ENCODE data around the gene MTURN. TPM values are rescaled to one million over a fixed set of nuclear protein-coding genes. Genes with fewer than 3 reads are reported as not detected.
A peak's percentile ranks its signal among the peaks of the same experiment; 100 is the strongest.

MTURN gene
- total and polyA plus RNA-seq, 4 donors: 13.5 to 79.6 (median 23.0) TPM

- H3K27me3 ChIP-seq (ENCODE audit: control insufficient read depth in 3 of 3, insufficient read depth in 3 of 3, low read length in 2 of 3): no peaks in the 10 kb centered on the region
- ATAC-seq (ENCODE audit: insufficient read depth, low FRiP score) (no peak), DNase-seq (no peak)
- no peak overlapping the region for H3K27ac ChIP-seq (ENCODE audit: low read depth in 1 of 2, low read length in 1 of 2)
- TF ChIP-seq, protein P1, sequence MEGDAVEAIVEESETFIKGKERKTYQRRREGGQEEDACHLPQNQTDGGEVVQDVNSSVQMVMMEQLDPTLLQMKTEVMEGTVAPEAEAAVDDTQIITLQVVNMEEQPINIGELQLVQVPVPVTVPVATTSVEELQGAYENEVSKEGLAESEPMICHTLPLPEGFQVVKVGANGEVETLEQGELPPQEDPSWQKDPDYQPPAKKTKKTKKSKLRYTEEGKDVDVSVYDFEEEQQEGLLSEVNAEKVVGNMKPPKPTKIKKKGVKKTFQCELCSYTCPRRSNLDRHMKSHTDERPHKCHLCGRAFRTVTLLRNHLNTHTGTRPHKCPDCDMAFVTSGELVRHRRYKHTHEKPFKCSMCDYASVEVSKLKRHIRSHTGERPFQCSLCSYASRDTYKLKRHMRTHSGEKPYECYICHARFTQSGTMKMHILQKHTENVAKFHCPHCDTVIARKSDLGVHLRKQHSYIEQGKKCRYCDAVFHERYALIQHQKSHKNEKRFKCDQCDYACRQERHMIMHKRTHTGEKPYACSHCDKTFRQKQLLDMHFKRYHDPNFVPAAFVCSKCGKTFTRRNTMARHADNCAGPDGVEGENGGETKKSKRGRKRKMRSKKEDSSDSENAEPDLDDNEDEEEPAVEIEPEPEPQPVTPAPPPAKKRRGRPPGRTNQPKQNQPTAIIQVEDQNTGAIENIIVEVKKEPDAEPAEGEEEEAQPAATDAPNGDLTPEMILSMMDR (IDR thresholded peaks at IDR 0.05; ENCODE audit: control extremely low read depth, extremely low read depth): no peak
- H3K9ac ChIP-seq (ENCODE audit: insufficient read depth in 1 of 2, low read length in 2 of 2): no peak overlapping the region
- no peaks in the 10 kb centered on the region for H3K9me3 ChIP-seq (ENCODE audit: control insufficient read depth in 4 of 4, insufficient read depth in 3 of 4, low read length in 3 of 4)
- no peaks in the 10 kb centered on the region for H3K36me3 ChIP-seq (ENCODE audit: control insufficient read depth in 4 of 4, insufficient read depth in 4 of 4, low read length in 4 of 4)
- peaks cover 0 to 4% (median 0%) of the 10 kb centered on the region in 5 donors for H3K4me1 ChIP-seq (ENCODE audit: control insufficient read depth in 5 of 5, insufficient read depth in 5 of 5, low read length in 5 of 5)
- H3K4me3 ChIP-seq: no peak overlapping the region
- 77 to 83% methylated on average over 4 of the region's 4 CpGs for WGBS, 2 donors
These were observed 14.8 kb upstream of the MTURN start for GRCh38 chr7:30119890-30120577.

DNA sequence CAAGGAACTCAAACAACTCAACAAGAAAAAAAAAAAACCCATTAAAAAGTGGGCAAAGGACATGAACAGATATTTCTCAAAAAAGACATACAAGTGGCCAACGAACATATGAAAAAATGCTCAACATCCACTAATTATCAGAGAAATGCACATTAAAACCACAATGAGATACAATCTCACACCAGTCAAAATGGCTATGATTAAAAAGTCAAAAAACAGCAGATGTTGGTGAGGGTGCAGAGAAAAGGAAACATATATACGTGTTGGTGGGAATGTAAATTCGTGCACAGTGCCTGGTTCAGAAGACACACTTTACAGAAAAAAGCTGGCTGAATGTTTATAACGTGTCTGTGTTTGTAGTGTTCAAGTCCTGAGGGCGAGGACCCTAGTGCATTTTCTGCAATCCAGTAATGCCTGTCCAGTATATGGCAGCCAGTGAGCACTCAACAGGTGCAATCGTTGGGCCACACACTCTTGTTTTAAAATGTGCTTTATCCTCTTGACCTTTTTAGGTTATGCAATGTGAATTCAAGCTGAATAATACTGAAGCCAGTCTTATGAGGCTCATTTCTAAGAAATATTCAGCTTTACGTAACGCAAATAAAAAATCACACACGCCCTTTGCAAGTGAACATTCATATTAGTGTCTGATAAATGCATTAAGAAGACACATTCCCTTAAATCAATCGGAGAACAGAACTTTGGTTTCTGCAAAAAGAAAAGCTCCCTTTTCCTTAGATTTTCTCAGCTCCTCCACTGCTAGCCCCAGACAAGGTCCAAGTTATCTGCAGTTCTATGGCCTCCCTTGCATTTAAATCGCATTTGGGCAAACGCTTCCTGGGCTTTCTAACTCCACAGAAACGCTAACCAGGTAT, 813 bp upstream of the MTURN start:
- Histone ChIP-seq H3K4me1 (ENCODE audit: control insufficient read depth in 5 of 5, insufficient read depth in 5 of 5, low read length in 5 of 5) (peaks cover 0 to 12% (median 2%) of the 10 kb centered on the region in 5 donors), H3K9me3 (ENCODE audit: control insufficient read depth in 4 of 4, insufficient read depth in 3 of 4, low read length in 3 of 4) (no peaks in the 10 kb centered on the region), H3K9ac (ENCODE audit: insufficient read depth in 1 of 2, low read length in 2 of 2) (peak overlapping the region; percentile 26 to 66), H3K36me3 (ENCODE audit: control insufficient read depth in 4 of 4, insufficient read depth in 4 of 4, low read length in 4 of 4) (peaks cover 0 to 3% (median 0%) of the 10 kb centered on the region in 4 donors), H3K27ac (ENCODE audit: low read depth in 1 of 2, low read length in 1 of 2) (peak overlapping the region; percentile 70 to 75), H3K27me3 (ENCODE audit: control insufficient read depth in 3 of 3, insufficient read depth in 3 of 3, low read length in 2 of 3) (no peaks in the 10 kb centered on the region), H3K4me3 (no peak overlapping the region)
- 28% methylated on average over 13 of the region's 13 CpGs for WGBS, 2 donors
- TF ChIP-seq, protein P1 (IDR thresholded peaks at IDR 0.05; ENCODE audit: control extremely low read depth, extremely low read depth): no peak
- no peak for ATAC-seq (ENCODE audit: insufficient read depth, low FRiP score)
- DNase-seq: peak in 1 of 3 donors; percentile 61

GRCh38 chr7:30135301-30136116, 723 bp downstream of the MTURN start:
- Histone ChIP-seq H3K27me3 (ENCODE audit: control insufficient read depth in 3 of 3, insufficient read depth in 3 of 3, low read length in 2 of 3) (no peaks in the 10 kb centered on the region), H3K9me3 (ENCODE audit: control insufficient read depth in 4 of 4, insufficient read depth in 3 of 4, low read length in 3 of 4) (no peaks in the 10 kb centered on the region), H3K9ac (ENCODE audit: insufficient read depth in 1 of 2, low read length in 2 of 2) (peak overlapping the region; percentile 43 to 64), H3K4me1 (ENCODE audit: control insufficient read depth in 5 of 5, insufficient read depth in 5 of 5, low read length in 5 of 5) (peaks cover 0 to 12% (median 4%) of the 10 kb centered on the region in 5 donors), H3K27ac (ENCODE audit: low read depth in 1 of 2, low read length in 1 of 2) (peak overlapping the region; percentile 70 to 96), H3K36me3 (ENCODE audit: control insufficient read depth in 4 of 4, insufficient read depth in 4 of 4, low read length in 4 of 4) (no peaks in the 10 kb centered on the region), H3K4me3 (peak overlapping the region; percentile 86)
- DNase-seq (peak; percentile 76 to 87 (median 81)), ATAC-seq (ENCODE audit: insufficient read depth, low FRiP score) (peak; percentile 49)
- WGBS, 2 donors: 0% methylated on average over 75 to 93 of the region's 93 CpGs
- TF ChIP-seq, protein P1 (IDR thresholded peaks at IDR 0.05; ENCODE audit: control extremely low read depth, extremely low read depth): no peak

Data from lung (tissue), 12 donors.